22Rv1 (cell line): ENCODE data around the gene CCDC201.

Experiments
- H3K27ac ChIP-seq: fragments of 450-650 bp; 2 replicates; pipeline ENCODE4 v1.5.1; 2017
- CTCF ChIP-seq: fragments of 450-650 bp; IDR thresholded peaks from 2 replicates; pipeline ENCODE4 v1.5.1; 2017; ENCODE audit warnings: mild to moderate bottlenecking
- ZFX ChIP-seq: fragments of 450-650 bp; IDR thresholded peaks from 2 replicates; pipeline ENCODE4 v1.6.1; 2017; ENCODE audit warnings: antibody characterized with exemption, borderline replicate concordance

Gene CCDC201

GRCh38 chr7:45882465-45882810 lies 9.6 kb upstream of the CCDC201 start:
- H3K27ac ChIP-seq = no peak overlapping the region
- TF ChIP-seq CTCF = no peak
- TF ChIP-seq ZFX = no peak

GRCh38 chr7:45881759-45882464 lies 9.0 kb upstream of the CCDC201 start:
- H3K27ac ChIP-seq = no peak overlapping the region
- no peak for TF ChIP-seq CTCF
- TF ChIP-seq ZFX = no peak

GRCh38 chr7:45881280-45881758 lies 8.4 kb upstream of the CCDC201 start:
- H3K27ac ChIP-seq = no peak overlapping the region
- TF ChIP-seq CTCF = no peak
- no peak for TF ChIP-seq ZFX

GRCh38 chr7:45880433-45880860 lies 7.6 kb upstream of the CCDC201 start:
- TF ChIP-seq ZFX (no peak), CTCF (no peak)
- no peak overlapping the region for H3K27ac ChIP-seq

GRCh38 chr7:45878457-45879144 lies 5.7 kb upstream of the CCDC201 start:
- TF ChIP-seq CTCF = no peak
- TF ChIP-seq ZFX = no peak
- H3K27ac ChIP-seq = no peak overlapping the region

- no peak overlapping the region for H3K27ac ChIP-seq
- TF ChIP-seq ZFX (no peak), CTCF (no peak)
These were observed 3.6 kb upstream of the CCDC201 start for GRCh38 chr7:45876519-45876918.

- no peak overlapping the region for H3K27ac ChIP-seq
- TF ChIP-seq CTCF (no peak), ZFX (no peak)
These were observed 1.7 kb upstream of the CCDC201 start for GRCh38 chr7:45874408-45875131.
